ENCODE measurements around the gene RFTN1. TPM values are rescaled to one million over a fixed set of nuclear protein-coding genes. Genes with fewer than 3 reads are reported as not detected.

RFTN1 gene
- total and polyA plus RNA-seq, 4 donors = 4.4 to 20.4 (median 11.9) TPM

DNA sequence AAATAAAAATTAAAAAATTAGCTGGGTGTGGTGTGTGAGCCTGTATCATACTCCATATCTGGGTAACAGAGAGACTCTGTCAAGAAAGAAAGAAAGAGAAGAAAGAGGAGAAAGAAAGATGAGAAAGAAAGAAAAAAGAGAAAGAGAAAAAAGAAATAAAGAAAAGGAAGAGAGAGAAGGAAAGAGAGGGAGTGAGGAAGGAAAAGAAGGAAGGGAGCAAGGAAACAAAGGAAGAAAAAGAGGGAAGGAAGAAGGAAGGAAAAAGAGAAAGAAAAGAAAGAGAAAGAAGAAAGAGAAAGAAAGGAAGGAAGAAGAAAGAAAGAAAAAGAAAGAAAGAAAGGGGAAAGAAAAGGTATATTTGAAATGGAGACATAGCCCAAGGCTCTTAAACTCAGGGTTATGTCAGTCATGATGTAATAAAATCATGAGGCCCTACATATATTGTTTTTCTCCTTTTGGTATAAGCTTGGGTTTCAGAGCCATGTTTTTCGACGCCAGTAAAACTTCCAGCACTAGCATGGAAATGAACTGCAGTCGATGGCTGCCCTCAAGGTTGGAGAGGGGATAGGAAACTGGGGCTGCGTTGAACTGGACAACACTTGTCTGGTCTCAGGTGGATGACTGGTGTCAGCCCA is 38.0 kb upstream of the RFTN1 start:
- Histone ChIP-seq H3K36me3 (ENCODE audit: control insufficient read depth in 4 of 4, insufficient read depth in 3 of 4, low read depth in 1 of 4, low read length in 3 of 4) (no peaks in the 10 kb centered on the region), H3K27ac (ENCODE audit: low read depth in 1 of 2, low read length in 2 of 2) (no peak overlapping the region), H3K27me3 (ENCODE audit: control insufficient read depth in 4 of 4, insufficient read depth in 4 of 4, low read length in 3 of 4) (no peaks in the 10 kb centered on the region), H3K9ac (ENCODE audit: low read depth in 1 of 2, low read length in 2 of 2) (no peak overlapping the region), H3K4me1 (ENCODE audit: control insufficient read depth in 4 of 4, insufficient read depth in 4 of 4, low read length in 3 of 4) (peaks cover 0 to 8% (median 5%) of the 10 kb centered on the region in 4 donors), H3K9me3 (ENCODE audit: control insufficient read depth in 4 of 4, low read length in 3 of 4) (no peaks in the 10 kb centered on the region), H3K4me3 (ENCODE audit: low read depth in 1 of 3, low read length in 3 of 3) (no peak overlapping the region)
- WGBS = 94% methylated on average over 4 of the region's 4 CpGs
- no peak for DNase-seq (ENCODE audit: low spot score)
- TF ChIP-seq FOXA2 (IDR thresholded peaks at IDR 0.05) (no peak), RAD21 (IDR thresholded peaks at IDR 0.05) (no peak), HNF4A (conservative IDR thresholded peaks at IDR 0.05) (no peak), HNF4G (IDR thresholded peaks at IDR 0.05) (no peak), REST (IDR thresholded peaks at IDR 0.05) (no peak), SP1 (IDR thresholded peaks at IDR 0.05) (no peak), RXRA (IDR thresholded peaks at IDR 0.05) (no peak), TAF1 (conservative IDR thresholded peaks at IDR 0.05) (no peak)
- TF ChIP-seq, protein P1, sequence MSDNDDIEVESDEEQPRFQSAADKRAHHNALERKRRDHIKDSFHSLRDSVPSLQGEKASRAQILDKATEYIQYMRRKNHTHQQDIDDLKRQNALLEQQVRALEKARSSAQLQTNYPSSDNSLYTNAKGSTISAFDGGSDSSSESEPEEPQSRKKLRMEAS (IDR thresholded peaks at IDR 0.05) = no peak
- TF ChIP-seq, protein P2, sequence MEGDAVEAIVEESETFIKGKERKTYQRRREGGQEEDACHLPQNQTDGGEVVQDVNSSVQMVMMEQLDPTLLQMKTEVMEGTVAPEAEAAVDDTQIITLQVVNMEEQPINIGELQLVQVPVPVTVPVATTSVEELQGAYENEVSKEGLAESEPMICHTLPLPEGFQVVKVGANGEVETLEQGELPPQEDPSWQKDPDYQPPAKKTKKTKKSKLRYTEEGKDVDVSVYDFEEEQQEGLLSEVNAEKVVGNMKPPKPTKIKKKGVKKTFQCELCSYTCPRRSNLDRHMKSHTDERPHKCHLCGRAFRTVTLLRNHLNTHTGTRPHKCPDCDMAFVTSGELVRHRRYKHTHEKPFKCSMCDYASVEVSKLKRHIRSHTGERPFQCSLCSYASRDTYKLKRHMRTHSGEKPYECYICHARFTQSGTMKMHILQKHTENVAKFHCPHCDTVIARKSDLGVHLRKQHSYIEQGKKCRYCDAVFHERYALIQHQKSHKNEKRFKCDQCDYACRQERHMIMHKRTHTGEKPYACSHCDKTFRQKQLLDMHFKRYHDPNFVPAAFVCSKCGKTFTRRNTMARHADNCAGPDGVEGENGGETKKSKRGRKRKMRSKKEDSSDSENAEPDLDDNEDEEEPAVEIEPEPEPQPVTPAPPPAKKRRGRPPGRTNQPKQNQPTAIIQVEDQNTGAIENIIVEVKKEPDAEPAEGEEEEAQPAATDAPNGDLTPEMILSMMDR (IDR thresholded peaks at IDR 0.05; ENCODE audit: low read depth, low read length, missing input control) = no peak

GRCh38 chr3:16550676-16551341 is 37.3 kb upstream of the RFTN1 start:
- no peaks in the 10 kb centered on the region for H3K36me3 ChIP-seq (ENCODE audit: control insufficient read depth in 4 of 4, insufficient read depth in 3 of 4, low read depth in 1 of 4, low read length in 3 of 4)
- H3K4me3 ChIP-seq (ENCODE audit: low read depth in 1 of 3, low read length in 3 of 3) = peak overlapping the region; percentile 16 to 28 (median 25)
- no peak overlapping the region for H3K27ac ChIP-seq (ENCODE audit: low read depth in 1 of 2, low read length in 2 of 2)
- H3K4me1 ChIP-seq (ENCODE audit: control insufficient read depth in 4 of 4, insufficient read depth in 4 of 4, low read length in 3 of 4) = peaks cover 0 to 8% (median 5%) of the 10 kb centered on the region in 4 donors
- TF ChIP-seq NR2F2 (IDR thresholded peaks at IDR 0.05) (no peak), YY1 (IDR thresholded peaks at IDR 0.05) (peak; percentile 52), RXRA (IDR thresholded peaks at IDR 0.05) (peak in 1 of 2 donors; percentile 5), RAD21 (IDR thresholded peaks at IDR 0.05) (peak; percentile 97 to 98), GABPA (IDR thresholded peaks at IDR 0.05 in 1 of 2, conservative IDR thresholded peaks at IDR 0.05 in 1 of 2) (no peak), SP1 (IDR thresholded peaks at IDR 0.05) (no peak)
- TF ChIP-seq, protein P2 (IDR thresholded peaks at IDR 0.05; ENCODE audit: low read depth, low read length, missing input control) = peak; percentile 98
- TF ChIP-seq, protein P3, sequence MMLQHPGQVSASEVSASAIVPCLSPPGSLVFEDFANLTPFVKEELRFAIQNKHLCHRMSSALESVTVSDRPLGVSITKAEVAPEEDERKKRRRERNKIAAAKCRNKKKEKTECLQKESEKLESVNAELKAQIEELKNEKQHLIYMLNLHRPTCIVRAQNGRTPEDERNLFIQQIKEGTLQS (IDR thresholded peaks at IDR 0.05) = peak; percentile 68
- H3K27me3 ChIP-seq (ENCODE audit: control insufficient read depth in 4 of 4, insufficient read depth in 4 of 4, low read length in 3 of 4) = no peaks in the 10 kb centered on the region
- WGBS = 14% methylated on average over 7 of the region's 7 CpGs
- peak; percentile 63 for DNase-seq (ENCODE audit: low spot score)
- no peaks in the 10 kb centered on the region for H3K9me3 ChIP-seq (ENCODE audit: control insufficient read depth in 4 of 4, low read length in 3 of 4)
- no peak overlapping the region for H3K9ac ChIP-seq (ENCODE audit: low read depth in 1 of 2, low read length in 2 of 2)

Data from liver (tissue), 9 donors.